OCI-LY1 (cell line): Measurements from ENCODE around the gene CREB5.

ENCODE experiments used
- H2AFZ ChIP-seq: fragments of 200-600 bp; sonication (generic), shearing (Covaris generic); 2 replicates; pipeline ENCODE4 v1.6.0; 2014; ENCODE audit warnings: antibody characterized with exemption, mild to moderate bottlenecking, low read length
- H3F3A ChIP-seq: fragments of 200-600 bp; sonication (generic), shearing (Covaris generic); 2 replicates; pipeline ENCODE4 v1.6.0; 2014; ENCODE audit warnings: mild to moderate bottlenecking, antibody characterized with exemption, low read length, moderate library complexity; ENCODE audit not compliant: insufficient read depth
- H3K27ac ChIP-seq: fragments of 200-600 bp; sonication (generic); 2 replicates; pipeline ENCODE4 v1.5.1; 2014; ENCODE audit warnings: low read length, mixed run types, mild to moderate bottlenecking, low read depth; ENCODE audit not compliant: poor library complexity, severe bottlenecking
- H3K27me3 ChIP-seq: fragments of 200-600 bp; sonication (generic); 2 replicates; pipeline ENCODE4 v1.6.0; 2014; ENCODE audit warnings: antibody characterized with exemption, mild to moderate bottlenecking, low read length, moderate library complexity; ENCODE audit not compliant: insufficient read depth
- H3K36me3 ChIP-seq: fragments of 200-600 bp; sonication (generic); 2 replicates; pipeline ENCODE4 v1.6.1; 2014; ENCODE audit warnings: mild to moderate bottlenecking, antibody characterized with exemption, low read length, moderate library complexity, mixed read lengths; ENCODE audit not compliant: insufficient read depth
- H3K4me1 ChIP-seq: fragments of 200-600 bp; sonication (generic); 2 replicates; pipeline ENCODE4 v1.5.1; 2014; ENCODE audit warnings: mild to moderate bottlenecking, low read length, moderate library complexity; ENCODE audit not compliant: insufficient read depth, severe bottlenecking
- H3K4me2 ChIP-seq: fragments of 200-600 bp; sonication (generic), shearing (Covaris generic); 2 replicates; pipeline ENCODE4 v1.6.1; 2014; ENCODE audit warnings: low read length
- H3K4me3 ChIP-seq: fragments of 200-600 bp; sonication (generic); 2 replicates; pipeline ENCODE4 v1.5.1; 2014; ENCODE audit warnings: low read length, low read depth, mild to moderate bottlenecking, mixed read lengths; ENCODE audit not compliant: poor library complexity, severe bottlenecking
- H3K79me2 ChIP-seq: fragments of 200-600 bp; shearing (Covaris generic); 2 replicates; pipeline ENCODE4 v1.6.1; 2016; ENCODE audit warnings: mixed run types, low read length, mixed read lengths; ENCODE audit not compliant: insufficient read depth
- H3K9ac ChIP-seq: fragments of 200-600 bp; sonication (generic), shearing (Covaris generic); 2 replicates; pipeline ENCODE4 v1.6.1; 2014; ENCODE audit warnings: mild to moderate bottlenecking, low read length, mixed read lengths
- H3K9me2 ChIP-seq: fragments of 200-600 bp; sonication (generic), shearing (Covaris generic); 2 replicates; pipeline ENCODE4 v1.6.1; 2014; ENCODE audit warnings: low read depth, mild to moderate bottlenecking, low read length, mixed read lengths
- H3K9me3 ChIP-seq: fragments of 200-600 bp; shearing (Covaris generic); 2 replicates; pipeline ENCODE4 v1.6.1; 2014; ENCODE audit warnings: low read length, mixed read lengths
- H4K20me1 ChIP-seq: fragments of 200-600 bp; sonication (generic), shearing (Covaris generic); 2 replicates; pipeline ENCODE4 v1.6.0; 2016; ENCODE audit warnings: mild to moderate bottlenecking, low read length; ENCODE audit not compliant: insufficient read depth
- EZH2 ChIP-seq: fragments of 200-600 bp; sonication (generic), shearing (Covaris generic); IDR thresholded peaks from 2 replicates; pipeline ENCODE4 v1.8.0; 2017; ENCODE audit warnings: borderline replicate concordance, mixed run types, mild to moderate bottlenecking, antibody characterized with exemption, low read length, moderate library complexity, mixed read lengths
- TF ChIP-seq, protein P1 (sequence below): fragments of 200-600 bp; sonication (generic), shearing (Covaris generic); IDR thresholded peaks from 2 replicates; pipeline ENCODE4 v1.5.1; 2017; ENCODE audit warnings: mild to moderate bottlenecking, antibody characterized with exemption, low read length, moderate library complexity, mixed read lengths

The CREB5 gene

DNA sequence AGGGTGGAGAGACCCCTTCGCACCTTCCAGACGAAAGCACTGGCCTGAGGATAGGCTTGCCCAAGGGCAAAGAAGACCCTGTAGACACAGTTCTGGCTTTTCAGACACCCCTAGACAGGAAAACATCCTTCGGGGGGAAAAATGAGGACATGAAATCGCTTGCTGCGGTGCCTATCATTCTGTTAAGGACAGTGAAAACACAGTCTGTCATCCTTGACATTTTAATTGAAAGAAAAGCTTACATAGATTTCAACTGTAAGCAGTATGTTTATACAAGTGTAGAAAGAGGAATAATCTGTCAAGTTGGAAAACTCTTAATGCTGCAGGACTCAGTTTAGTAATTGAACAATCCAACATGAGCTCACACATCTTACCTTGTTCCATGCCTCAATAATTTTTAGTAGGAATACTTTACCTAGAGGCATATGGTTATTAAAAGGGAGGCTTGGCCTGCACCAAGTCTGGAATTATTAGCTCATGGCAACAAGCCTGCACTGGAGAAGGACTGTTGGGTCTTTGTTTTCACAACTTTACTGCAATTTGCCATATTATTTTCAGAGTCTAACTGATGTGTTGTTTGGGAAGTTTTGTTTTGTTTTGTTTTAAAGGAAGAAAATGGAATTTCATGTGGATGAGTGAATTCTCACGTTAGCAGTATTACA, 302.3 kb downstream of the CREB5 start:
- H3K4me2 ChIP-seq: no peak overlapping the region
- H3K79me2 ChIP-seq: no peaks in the 10 kb centered on the region
- no peak overlapping the region for H3K4me3 ChIP-seq
- no peak overlapping the region for H3K27ac ChIP-seq
- no peak overlapping the region for H2AFZ ChIP-seq
- H4K20me1 ChIP-seq: 0 out of 2 replicates have a peak, but pooled peaks cover 3% of the 10 kb centered on the region
- H3K27me3 ChIP-seq: no peaks in the 10 kb centered on the region
- H3F3A ChIP-seq: no peaks in the 10 kb centered on the region
- TF ChIP-seq, protein P1, sequence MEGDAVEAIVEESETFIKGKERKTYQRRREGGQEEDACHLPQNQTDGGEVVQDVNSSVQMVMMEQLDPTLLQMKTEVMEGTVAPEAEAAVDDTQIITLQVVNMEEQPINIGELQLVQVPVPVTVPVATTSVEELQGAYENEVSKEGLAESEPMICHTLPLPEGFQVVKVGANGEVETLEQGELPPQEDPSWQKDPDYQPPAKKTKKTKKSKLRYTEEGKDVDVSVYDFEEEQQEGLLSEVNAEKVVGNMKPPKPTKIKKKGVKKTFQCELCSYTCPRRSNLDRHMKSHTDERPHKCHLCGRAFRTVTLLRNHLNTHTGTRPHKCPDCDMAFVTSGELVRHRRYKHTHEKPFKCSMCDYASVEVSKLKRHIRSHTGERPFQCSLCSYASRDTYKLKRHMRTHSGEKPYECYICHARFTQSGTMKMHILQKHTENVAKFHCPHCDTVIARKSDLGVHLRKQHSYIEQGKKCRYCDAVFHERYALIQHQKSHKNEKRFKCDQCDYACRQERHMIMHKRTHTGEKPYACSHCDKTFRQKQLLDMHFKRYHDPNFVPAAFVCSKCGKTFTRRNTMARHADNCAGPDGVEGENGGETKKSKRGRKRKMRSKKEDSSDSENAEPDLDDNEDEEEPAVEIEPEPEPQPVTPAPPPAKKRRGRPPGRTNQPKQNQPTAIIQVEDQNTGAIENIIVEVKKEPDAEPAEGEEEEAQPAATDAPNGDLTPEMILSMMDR: no peak
- TF ChIP-seq EZH2: no peak
- H3K9me3 ChIP-seq: no peaks in the 10 kb centered on the region
- no peaks in the 10 kb centered on the region for H3K4me1 ChIP-seq
- peaks cover 14% of the 10 kb centered on the region; the same call in 1 of the 2 replicates for H3K36me3 ChIP-seq
- no peak overlapping the region for H3K9ac ChIP-seq
- H3K9me2 ChIP-seq: no peaks in the 10 kb centered on the region

DNA sequence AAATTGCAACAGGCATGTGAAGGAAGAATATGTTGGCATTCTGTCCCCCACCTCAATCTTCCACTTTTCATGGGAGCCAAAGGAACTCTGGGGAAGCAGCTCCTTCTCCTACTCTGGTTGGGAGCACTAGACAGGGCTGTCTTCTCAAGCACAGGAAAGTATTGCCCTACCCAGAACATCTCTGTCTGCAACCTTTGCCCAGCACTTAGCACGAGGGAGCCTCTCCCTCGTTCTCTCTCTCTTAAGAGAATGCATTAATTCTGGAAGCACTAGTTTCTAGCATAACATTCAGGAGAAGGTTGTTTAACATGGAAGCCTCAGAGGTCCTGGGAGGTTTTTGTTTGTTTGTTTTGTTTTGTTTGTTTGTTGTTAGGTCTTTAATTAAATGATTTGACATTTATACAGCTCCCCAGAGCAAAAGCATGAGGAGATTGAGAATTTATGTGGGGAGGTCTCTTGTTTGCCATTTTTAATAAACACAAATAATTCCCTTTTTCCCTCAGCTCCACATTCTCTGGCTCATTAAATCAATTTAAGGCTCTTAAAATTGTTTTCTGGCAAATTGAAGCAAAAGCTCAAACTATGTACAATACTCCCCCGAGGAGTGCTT, 305.2 kb downstream of the CREB5 start:
- no peak overlapping the region for H3K4me3 ChIP-seq
- H3K9ac ChIP-seq: no peak overlapping the region
- H2AFZ ChIP-seq: no peak overlapping the region

DNA sequence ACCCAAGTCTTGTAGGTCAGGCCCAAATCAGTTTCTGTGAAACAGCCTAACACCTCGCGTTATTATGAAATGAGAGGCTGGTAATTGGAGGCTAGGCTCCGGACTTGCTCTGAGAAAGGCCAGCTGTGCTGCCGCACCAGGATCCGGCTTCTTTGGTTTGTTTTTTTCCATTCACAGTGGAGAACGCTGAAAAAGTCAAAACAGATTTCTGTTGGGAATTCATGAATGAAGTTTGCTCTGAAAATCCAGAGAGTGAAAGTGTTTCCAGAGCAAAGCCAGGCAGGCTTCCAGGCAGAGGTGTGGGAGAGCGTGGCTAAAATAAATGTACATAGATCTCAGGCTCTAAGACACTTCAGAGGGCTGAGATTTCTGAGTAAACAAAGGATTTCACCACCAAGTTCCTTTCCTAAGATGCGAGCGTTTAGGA, 305.8 kb downstream of the CREB5 start:
- Histone ChIP-seq H4K20me1 (no peaks in the 10 kb centered on the region), H3K4me2 (no peak overlapping the region), H3K4me3 (no peak overlapping the region), H3K9me3 (no peaks in the 10 kb centered on the region), H3K9me2 (no peaks in the 10 kb centered on the region), H2AFZ (no peak overlapping the region), H3K79me2 (no peaks in the 10 kb centered on the region), H3K27me3 (no peaks in the 10 kb centered on the region), H3K36me3 (peaks cover 46% of the 10 kb centered on the region; the same call in 1 of the 2 replicates), H3K4me1 (no peaks in the 10 kb centered on the region), H3K27ac (no peak overlapping the region), H3F3A (no peaks in the 10 kb centered on the region), H3K9ac (no peak overlapping the region)
- TF ChIP-seq, protein P1: no peak
- no peak for TF ChIP-seq EZH2

More for the DNA sequence above, 305.2 kb downstream of the CREB5 start:
- no peak overlapping the region for H3K4me2 ChIP-seq
- H3K9me2 ChIP-seq: no peaks in the 10 kb centered on the region
- H3F3A ChIP-seq: no peaks in the 10 kb centered on the region
- no peaks in the 10 kb centered on the region for H3K79me2 ChIP-seq
- H3K27me3 ChIP-seq: no peaks in the 10 kb centered on the region
- no peaks in the 10 kb centered on the region for H4K20me1 ChIP-seq
- H3K27ac ChIP-seq: no peak overlapping the region
- H3K4me1 ChIP-seq: no peaks in the 10 kb centered on the region
- no peaks in the 10 kb centered on the region for H3K9me3 ChIP-seq
- no peak for TF ChIP-seq EZH2
- peaks cover 41% of the 10 kb centered on the region; the same call in 1 of the 2 replicates for H3K36me3 ChIP-seq
